Adipocyte (in vitro differentiated cells): ENCODE results near the gene MEG3.

Experiments used
- DNase-seq: peaks from one replicate; pipeline ENCODE4 v3.0.0-alpha.2; 2015; ENCODE audit warnings: low read depth
- H3K27me3 ChIP-seq: replicated peaks from 2 replicates; pipeline ENCODE4 v1.7.0; 2013; ENCODE audit warnings: mild to moderate bottlenecking, low read length, moderate library complexity; ENCODE audit not compliant: control insufficient read depth, insufficient read depth
- H3K36me3 ChIP-seq: 2 replicates; pipeline ENCODE4 v1.7.0; 2013; ENCODE audit warnings: low read length, mild to moderate bottlenecking, moderate library complexity; ENCODE audit not compliant: control insufficient read depth, insufficient read depth, severe bottlenecking
- H3K4me1 ChIP-seq: 2 replicates; pipeline ENCODE4 v1.7.0; 2013; ENCODE audit warnings: mild to moderate bottlenecking, low read length, moderate library complexity; ENCODE audit not compliant: control insufficient read depth, insufficient read depth
- H3K4me3 ChIP-seq: 2 replicates; pipeline ENCODE4 v1.7.0; 2013; ENCODE audit warnings: mild to moderate bottlenecking, low read length, moderate library complexity
- H3K9ac ChIP-seq: 2 replicates; pipeline ENCODE4 v1.7.0; 2013; ENCODE audit warnings: mild to moderate bottlenecking, low read length, moderate library complexity
- H3K9me3 ChIP-seq: 2 replicates; pipeline ENCODE4 v1.7.0; 2013; ENCODE audit warnings: mild to moderate bottlenecking, low read length, moderate library complexity; ENCODE audit not compliant: control insufficient read depth

MEG3 gene

DNA sequence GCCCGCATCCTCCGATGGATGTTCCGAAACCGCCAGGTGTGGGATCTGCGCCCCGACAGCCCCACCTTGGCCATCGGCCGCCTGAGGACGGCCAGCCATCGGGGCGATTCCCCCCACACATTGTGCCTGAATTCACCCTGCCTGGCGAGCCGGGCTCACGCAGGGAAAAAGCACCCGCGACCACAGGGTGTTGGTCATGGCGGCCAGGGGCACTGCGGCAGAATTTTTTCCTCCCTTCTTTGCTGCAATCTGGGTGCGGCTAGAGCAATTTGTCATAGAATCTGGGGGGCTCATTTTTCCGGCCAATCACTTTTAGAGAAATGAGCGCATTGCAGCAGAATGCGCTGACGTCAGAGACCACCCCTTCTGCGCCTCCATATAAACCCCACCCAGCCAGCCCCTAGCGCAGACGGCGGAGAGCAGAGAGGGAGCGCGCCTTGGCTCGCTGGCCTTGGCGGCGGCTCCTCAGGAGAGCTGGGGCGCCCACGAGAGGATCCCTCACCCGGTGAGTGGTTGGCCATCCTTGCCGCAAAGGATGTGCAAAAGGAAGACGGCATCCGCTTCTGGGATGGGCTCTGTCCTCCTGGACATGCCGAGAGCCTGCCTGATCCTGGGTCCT, at the start of gene MEG3:
Gene MEG3, plus strand, starts transcription at position 406 of the 619 bp plus-strand sequence.
- Histone ChIP-seq H3K4me1 (no peaks in the 10 kb centered on the region), H3K9ac (peak within 1 kb of the TSS; percentile 88), H3K4me3 (peak within 1 kb of the TSS; percentile 80), H3K9me3 (no peaks in the 10 kb centered on the region), H3K27me3 (no peaks in the 10 kb centered on the region), H3K36me3 (peaks cover 11% of the 10 kb centered on the region)
- peak; percentile 88 for DNase-seq

DNA sequence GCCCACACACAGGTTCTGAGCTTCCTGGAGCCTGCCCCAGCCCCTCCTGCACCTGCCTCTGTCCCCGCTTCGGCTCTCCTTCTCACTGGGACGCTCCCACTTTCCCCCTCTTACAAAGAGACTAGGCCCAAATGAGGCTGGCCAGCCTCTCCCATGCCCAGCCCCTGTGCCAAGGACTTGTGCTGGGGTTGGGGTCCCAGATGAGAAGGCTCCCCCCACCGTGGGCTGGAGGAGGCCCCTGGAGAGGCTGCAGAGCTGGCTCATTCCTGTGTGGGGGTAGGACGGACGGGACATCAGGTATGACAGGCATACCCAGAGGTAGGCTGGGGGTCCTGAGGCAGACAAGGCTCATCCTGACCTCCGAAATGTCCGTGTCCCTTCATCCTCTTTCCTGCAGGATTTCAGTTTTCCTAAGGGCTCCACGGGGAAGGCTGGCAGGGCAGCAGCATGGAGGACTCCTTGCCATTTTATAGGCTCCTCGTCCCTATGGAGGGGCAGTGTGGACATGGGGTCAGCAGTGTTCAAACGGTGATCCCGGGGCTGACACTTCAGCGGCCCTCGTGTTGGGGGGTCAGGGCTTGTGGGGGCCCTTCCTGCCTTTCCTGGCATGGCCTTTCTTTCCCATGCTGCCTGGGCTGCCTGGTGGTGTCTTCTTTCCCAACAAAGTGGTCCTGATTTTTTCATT, 49.1 kb upstream of the MEG3 start:
- peaks cover 53% of the 10 kb centered on the region for H3K27me3 ChIP-seq
- H3K36me3 ChIP-seq, result no peaks in the 10 kb centered on the region
- no peaks in the 10 kb centered on the region for H3K9me3 ChIP-seq
- H3K4me1 ChIP-seq, result no peaks in the 10 kb centered on the region
- DNase-seq, result no peak
- no peak overlapping the region for H3K4me3 ChIP-seq
- H3K9ac ChIP-seq, result no peak overlapping the region

DNA sequence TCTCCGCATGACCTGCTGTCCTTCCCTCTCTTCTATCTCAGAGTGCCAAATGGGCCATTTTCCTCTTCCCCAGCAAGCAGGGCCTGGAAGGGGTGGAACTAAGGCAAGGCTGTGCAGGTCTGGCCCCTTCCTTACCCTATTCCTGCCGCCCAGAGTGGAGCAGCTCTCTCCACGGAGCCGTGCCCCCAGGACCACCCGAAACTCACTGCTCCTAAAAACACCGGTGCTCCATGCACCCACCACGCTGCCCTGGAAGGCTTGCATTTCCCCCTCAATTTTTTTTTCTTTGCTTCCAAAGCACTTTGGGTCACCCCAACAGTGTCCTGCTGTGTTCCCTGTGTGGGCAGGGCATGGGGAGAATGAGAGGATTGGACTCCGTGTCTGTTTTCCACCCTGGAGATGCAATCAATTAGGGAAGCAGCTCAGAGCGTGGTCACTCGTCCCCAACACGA, 48.5 kb upstream of the MEG3 start:
- no peaks in the 10 kb centered on the region for H3K4me1 ChIP-seq
- no peak overlapping the region for H3K9ac ChIP-seq
- H3K9me3 ChIP-seq, result no peaks in the 10 kb centered on the region
- DNase-seq, result no peak
- H3K36me3 ChIP-seq, result no peaks in the 10 kb centered on the region
- no peak overlapping the region for H3K4me3 ChIP-seq
- peaks cover 53% of the 10 kb centered on the region for H3K27me3 ChIP-seq

DNA sequence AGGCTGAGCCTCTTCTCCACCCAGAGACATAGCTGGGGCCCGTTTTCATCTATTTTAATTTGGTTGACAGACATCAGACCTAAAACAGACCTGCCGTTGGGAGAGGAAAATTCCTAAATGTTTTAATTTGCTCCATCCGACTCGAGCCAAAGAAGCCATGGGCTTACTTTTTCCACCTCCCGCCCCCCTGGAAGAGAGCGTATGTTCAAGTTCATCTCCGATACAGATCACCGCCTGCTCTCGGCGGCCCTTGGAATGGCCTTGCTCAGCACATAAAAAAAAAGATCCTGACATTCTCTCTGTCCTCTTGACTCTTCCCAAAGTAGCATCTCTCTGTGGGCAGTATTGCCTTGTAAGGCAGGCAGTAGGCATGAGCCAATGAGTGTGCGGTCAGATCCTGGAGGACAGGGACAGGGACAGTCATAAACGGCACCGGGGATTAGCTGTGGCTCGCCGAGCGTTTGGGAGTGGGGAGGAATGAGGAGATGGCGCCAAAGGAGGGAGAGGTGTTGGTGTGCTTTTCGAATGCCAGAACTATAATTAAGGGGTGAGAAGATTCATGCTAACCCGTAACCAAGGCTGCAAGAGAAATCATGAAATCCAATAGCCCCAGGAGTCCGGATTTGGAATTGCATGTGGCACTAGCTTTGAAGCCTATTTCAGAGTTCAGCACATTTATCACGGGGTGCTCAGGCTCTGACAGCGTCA, 47.9 kb upstream of the MEG3 start:
- Histone ChIP-seq H3K4me3 (no peak overlapping the region), H3K36me3 (no peaks in the 10 kb centered on the region), H3K9me3 (no peaks in the 10 kb centered on the region), H3K27me3 (peaks cover 53% of the 10 kb centered on the region), H3K9ac (no peak overlapping the region), H3K4me1 (no peaks in the 10 kb centered on the region)
- no peak for DNase-seq

- Histone ChIP-seq H3K4me3 (no peak overlapping the region), H3K4me1 (no peaks in the 10 kb centered on the region), H3K9ac (no peak overlapping the region), H3K27me3 (peaks cover 53% of the 10 kb centered on the region), H3K36me3 (no peaks in the 10 kb centered on the region), H3K9me3 (no peaks in the 10 kb centered on the region)
- no peak for DNase-seq
These were observed 47.4 kb upstream of the MEG3 start for GRCh38 chr14:100778526-100778882.

- no peak overlapping the region for H3K9ac ChIP-seq
- no peaks in the 10 kb centered on the region for H3K36me3 ChIP-seq
- no peak overlapping the region for H3K4me3 ChIP-seq
- DNase-seq, result no peak
- no peaks in the 10 kb centered on the region for H3K4me1 ChIP-seq
- H3K9me3 ChIP-seq, result no peaks in the 10 kb centered on the region
- peaks cover 49% of the 10 kb centered on the region for H3K27me3 ChIP-seq
These were observed 46.8 kb upstream of the MEG3 start for GRCh38 chr14:100778951-100779690.

DNA sequence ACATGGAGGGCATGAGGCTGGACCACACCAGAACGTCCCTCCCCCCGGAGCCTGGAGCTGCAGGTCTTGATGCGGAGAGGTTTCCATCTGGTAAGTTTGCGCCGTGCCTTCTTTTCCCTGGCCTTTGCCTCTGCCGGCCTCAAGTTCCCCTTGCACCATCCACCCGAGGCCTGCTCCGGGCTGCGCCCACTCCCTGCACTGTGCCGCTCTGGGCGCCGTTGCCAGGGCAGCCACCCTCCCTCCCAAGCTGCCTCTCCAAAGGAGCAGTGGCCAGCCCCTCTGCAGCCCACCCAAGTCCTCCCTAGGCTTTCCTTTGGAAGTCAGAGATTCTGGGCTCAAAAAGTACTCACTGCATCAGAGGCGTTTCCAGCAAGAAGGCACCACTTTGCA, 46.2 kb upstream of the MEG3 start:
- no peak for DNase-seq
- Histone ChIP-seq H3K4me1 (no peaks in the 10 kb centered on the region), H3K36me3 (no peaks in the 10 kb centered on the region), H3K9ac (no peak overlapping the region), H3K4me3 (no peak overlapping the region), H3K9me3 (no peaks in the 10 kb centered on the region), H3K27me3 (peaks cover 48% of the 10 kb centered on the region)

GRCh38 chr14:100780246-100780645, 45.7 kb upstream of the MEG3 start:
- no peak overlapping the region for H3K9ac ChIP-seq
- no peaks in the 10 kb centered on the region for H3K4me1 ChIP-seq
- H3K9me3 ChIP-seq, result no peaks in the 10 kb centered on the region
- H3K4me3 ChIP-seq, result no peak overlapping the region
- H3K27me3 ChIP-seq, result peaks cover 49% of the 10 kb centered on the region
- DNase-seq, result no peak
- H3K36me3 ChIP-seq, result no peaks in the 10 kb centered on the region

GRCh38 chr14:100780646-100781355, 45.1 kb upstream of the MEG3 start:
- no peaks in the 10 kb centered on the region for H3K4me1 ChIP-seq
- DNase-seq, result no peak
- no peaks in the 10 kb centered on the region for H3K36me3 ChIP-seq
- H3K9me3 ChIP-seq, result no peaks in the 10 kb centered on the region
- no peak overlapping the region for H3K9ac ChIP-seq
- no peak overlapping the region for H3K4me3 ChIP-seq
- peaks cover 49% of the 10 kb centered on the region for H3K27me3 ChIP-seq

GRCh38 chr14:100781952-100782351, 44.0 kb upstream of the MEG3 start:
- Histone ChIP-seq H3K9ac (no peak overlapping the region), H3K4me1 (no peaks in the 10 kb centered on the region), H3K9me3 (no peaks in the 10 kb centered on the region), H3K27me3 (peaks cover 57% of the 10 kb centered on the region), H3K4me3 (no peak overlapping the region), H3K36me3 (no peaks in the 10 kb centered on the region)
- no peak for DNase-seq
